Activated naive CD4-positive, alpha-beta T cell treated with anti-CD3 and anti-CD28 coated beads, Interleukin-2, amount 50 U/mL, for 16 hours (primary cell): Measurements from ENCODE around the gene TTC28.

Experiments used
- DNase-seq: peaks from one replicate; pipeline ENCODE4 v3.0.0-alpha.2; 2020

The TTC28 gene

DNA sequence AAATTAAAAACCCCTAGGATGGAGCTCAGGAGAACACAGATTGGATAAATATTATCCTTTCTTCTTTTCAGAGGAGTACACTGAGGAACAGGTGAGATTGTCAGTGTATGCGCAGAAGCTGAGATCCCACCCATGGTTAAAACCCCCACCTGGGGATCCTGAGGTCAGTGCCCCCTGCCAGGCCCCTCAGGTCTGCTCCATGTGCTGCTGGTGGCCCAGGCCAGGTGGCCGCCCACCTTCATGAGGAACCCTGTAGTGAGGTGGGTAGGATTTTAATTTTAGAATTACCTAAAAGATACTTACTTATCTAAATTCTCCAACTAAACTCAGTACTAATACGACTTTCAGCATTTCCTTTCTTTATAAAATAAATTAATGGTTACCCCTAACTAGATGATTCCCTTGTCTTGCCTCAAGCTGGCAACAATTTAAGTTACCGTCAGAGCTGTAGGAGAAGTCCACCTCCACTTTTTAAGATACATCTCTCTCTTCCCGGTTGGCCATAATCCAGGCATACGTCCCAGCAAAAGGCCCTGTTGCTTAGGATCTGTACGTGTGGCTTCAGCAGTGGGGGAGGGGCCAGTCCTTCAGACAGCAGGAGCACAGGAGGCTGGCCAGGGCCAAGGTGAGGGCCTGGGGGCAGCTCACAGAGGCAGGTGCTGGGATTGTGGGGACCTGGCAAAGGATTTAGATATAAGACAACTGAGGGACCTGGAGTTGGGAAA, 699.1 kb downstream of the TTC28 start:
- DNase-seq: no peak

DNA sequence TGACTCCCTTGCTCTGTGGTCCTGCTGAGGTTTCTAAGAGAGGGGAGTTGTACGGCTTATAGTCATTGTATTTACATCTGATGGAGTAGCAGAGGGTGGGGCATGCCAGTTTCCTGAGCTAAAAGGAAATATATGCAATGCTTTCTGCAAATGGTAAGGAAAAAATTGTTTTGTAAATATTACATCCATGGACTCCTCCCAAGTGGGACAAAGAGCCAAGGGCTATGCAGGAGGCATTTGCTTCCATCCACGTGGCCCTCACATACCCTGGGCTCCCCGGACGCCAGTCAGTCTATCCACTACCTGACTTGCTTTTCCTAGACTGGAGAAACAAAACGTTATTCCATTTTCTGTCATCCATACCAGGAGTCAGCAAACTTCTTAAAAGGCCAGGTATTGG, 700.8 kb downstream of the TTC28 start:
- DNase-seq: no peak

- DNase-seq: no peak
Measured at GRCh38 chr22:27978317-27978716, 701.3 kb downstream of the TTC28 start.

- no peak for DNase-seq
Measured at GRCh38 chr22:27976586-27976985, 703.1 kb downstream of the TTC28 start.

DNA sequence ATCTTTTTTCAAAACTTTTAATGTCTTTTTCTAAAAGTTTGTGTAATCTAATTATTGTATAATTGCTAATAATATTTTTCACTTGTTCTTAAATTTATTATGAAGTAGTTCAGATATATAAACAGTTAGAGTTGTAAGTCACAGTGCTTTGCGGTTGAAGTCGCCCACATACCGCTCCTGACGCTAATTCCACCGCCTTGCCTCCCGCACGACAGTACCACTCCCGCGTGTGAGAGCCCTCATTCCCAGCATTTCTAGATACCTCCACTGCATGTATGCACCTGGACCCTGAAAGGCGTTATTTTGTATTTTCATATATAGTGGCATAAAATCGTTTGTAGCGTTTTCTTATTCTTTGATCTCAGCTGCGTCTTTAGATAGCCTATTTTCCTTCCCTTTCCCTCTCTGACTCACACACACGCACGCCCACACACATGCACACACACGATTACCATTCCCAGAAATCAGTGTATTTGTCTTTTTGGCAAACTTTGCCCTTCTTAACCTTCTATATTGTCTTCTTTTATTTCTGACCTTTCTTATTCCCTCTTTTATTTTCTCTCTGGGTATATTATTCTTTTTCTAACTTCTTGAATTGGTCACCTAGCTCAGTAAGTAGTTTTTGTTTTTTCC, 704.1 kb downstream of the TTC28 start:
- no peak for DNase-seq

DNA sequence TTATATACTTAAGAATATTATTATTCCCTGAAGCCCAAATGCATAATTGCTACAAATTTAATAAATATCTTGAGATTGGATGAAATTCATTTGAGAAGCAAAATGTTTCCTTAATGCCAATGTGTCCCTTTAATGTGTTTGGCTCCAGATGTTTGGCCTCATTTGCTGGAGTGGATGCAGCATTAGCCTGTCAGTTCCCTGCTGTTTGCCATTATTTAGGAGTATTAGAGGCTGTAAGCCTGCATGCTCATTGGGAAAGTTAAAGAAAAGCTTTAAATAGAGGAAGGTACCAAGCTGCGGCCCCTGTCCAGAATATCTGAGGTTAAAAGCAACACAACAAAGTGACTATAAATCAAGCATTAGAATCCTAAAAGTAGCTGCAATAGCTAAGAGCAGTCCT, 705.8 kb downstream of the TTC28 start:
- no peak for DNase-seq

- no peak for DNase-seq
Measured at GRCh38 chr22:27972732-27973698, 706.6 kb downstream of the TTC28 start.

DNA sequence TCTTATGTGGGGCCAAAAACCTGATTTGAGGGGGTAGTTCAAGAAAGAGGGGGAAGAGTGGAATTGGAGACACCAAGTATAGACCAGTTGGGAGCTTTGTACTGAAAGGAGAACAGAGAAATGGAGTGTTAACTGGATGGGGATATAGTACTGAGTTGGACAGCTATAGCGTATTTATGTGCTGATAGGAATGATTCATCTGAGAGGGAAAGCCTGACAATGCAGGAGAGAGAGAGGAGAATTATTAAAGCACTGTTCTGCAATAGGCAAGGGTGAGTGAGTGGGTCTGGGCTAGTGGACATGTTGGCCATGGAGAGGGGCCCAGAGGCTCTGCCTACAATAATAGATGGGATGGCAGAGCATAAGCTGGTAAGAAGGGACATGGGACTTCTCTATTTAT, 707.7 kb downstream of the TTC28 start:
- no peak for DNase-seq

- DNase-seq: no peak
Measured at GRCh38 chr22:27970596-27971220, 708.9 kb downstream of the TTC28 start.

GRCh38 chr22:27966168-27967064, 713.2 kb downstream of the TTC28 start:
- no peak for DNase-seq

GRCh38 chr22:27962268-27963044, 717.2 kb downstream of the TTC28 start:
- no peak for DNase-seq

DNA sequence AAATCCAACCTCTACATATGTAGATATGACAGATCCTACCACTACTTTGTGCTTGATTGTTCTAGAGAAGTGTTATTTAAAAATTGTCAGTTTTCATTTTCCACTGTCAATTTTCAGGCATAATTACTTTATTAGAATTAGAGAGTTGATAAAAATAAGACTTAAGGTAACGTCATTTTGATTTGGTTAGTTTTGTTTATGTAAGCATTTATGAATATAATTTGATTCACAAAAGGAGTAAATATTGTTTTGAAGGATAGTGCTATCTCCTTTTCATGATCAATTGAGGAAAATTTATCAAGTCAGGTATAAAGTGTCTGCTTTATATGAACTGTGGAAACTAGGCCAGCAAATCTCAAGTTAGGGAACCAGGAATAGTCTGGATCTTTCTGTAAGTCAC, 718.0 kb downstream of the TTC28 start:
- DNase-seq: no peak

GRCh38 chr22:27961182-27961581, 718.5 kb downstream of the TTC28 start:
- no peak for DNase-seq

GRCh38 chr22:27959335-27960090, 720.1 kb downstream of the TTC28 start:
- DNase-seq: no peak

GRCh38 chr22:27952779-27953178, 726.9 kb downstream of the TTC28 start:
- no peak for DNase-seq

- no peak for DNase-seq
Measured at GRCh38 chr22:27952091-27952490, 727.5 kb downstream of the TTC28 start.

DNA sequence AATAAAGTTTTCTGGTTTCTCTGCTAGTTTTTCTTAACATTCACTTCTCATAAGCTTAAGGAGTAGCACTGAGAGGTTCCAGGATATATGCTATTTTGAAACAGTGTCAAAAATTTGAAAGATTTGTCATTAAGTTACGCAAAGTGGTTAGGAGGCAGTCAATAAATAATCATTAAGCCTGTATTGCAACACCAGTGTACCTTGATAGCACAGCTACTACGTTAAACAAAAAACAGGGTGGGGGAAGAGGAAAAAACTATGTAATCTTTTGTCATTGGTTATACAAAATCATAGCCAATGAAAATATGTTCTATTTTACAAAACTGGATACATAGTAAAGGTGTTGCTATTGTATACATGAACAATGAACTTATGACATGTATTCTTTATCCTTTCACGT, 730.2 kb downstream of the TTC28 start:
- no peak for DNase-seq

DNA sequence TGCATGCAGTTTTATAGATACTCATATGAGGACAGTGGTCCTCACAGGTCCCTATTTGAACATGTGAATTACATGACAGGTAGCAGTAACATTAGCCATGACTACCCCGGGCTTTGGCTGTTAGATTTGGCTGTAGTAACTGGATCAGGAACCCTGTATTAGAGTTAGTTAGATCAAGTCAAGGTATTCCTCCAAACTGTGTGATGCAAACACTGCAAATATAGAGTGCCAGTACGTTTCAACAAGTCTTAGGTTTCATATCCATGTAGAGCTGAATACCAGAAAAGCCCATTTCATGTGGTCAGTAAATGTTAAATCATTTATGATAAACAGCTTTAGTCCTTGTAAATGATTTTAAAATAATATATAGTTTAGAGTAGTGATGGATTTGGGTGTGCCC, 731.1 kb downstream of the TTC28 start:
- DNase-seq: no peak

DNA sequence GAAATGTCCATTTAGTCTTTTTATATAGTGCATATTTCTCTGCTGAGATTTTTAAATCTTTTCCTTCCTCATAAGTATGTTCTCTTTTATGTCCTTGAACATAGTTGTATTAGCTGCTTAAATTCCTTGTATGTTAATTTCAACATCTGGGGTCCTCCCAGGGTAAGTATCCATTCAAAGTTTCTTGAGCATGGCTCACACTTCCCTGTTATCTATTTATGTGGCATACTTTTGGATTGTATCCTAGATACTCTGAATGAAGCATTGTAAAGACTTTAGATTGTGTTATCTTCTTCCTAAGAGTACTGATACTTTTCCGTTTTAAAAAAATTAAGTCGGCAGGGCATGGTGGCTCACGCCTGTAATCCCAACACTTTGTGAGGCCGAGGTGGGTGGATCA, 732.2 kb downstream of the TTC28 start:
- no peak for DNase-seq

DNA sequence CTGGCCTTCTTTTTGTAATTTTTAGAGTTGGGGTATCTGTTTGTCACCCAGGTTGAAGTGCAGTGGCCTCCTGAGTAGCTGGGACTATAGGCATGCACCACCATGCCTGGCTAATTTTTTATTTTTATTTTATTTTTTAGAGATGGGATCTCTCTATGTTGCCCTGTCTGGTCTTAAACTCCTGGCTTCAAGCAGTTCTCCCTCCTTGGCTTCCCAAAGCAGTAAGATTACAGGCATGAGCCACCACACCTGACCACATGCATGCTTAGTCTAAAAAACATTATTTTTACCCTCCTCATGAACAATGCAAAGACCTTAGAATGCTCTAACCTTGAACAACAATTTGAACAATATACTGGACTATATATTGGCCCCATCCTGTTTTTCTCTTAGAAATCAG, 738.5 kb downstream of the TTC28 start:
- no peak for DNase-seq

DNA sequence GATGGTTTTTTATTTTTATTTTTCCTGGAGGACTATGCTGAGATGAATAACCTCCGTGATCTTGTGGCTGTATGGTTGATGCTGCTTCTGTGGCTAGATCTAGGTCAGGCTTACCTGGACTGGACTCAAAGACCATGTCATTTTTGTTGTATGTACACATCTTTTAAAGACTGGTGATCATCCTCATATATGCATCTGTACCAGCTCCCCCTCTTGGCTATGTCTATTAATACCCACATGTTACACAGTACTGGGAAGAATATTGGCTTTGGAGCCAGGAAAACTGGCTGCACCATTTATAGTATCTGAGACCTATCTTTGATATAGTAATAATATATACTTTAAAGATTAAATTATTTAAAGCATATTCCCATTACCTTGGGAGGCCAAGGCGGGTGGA, 742.2 kb downstream of the TTC28 start:
- DNase-seq: no peak
